Prostate gland (tissue), 2 donors: ENCODE measurements around the gene ELOVL2.

Experiments used
- CTCF ChIP-seq, 4 experiments: fragments of 200-600 bp in 2 of 4; fragments of 450-650 bp in 2 of 4; sonication (generic) in 2 of 4; IDR thresholded peaks; 1 replicate in 3 of 4; 2 replicates in 1 of 4; pipeline ENCODE4 v1.5.1; 2016 to 2019; ENCODE audit warnings: antibody characterized with exemption in 4 of 4, mild to moderate bottlenecking in 2 of 4, moderate library complexity in 2 of 4
- POLR2A ChIP-seq: fragments of 450-650 bp; IDR thresholded peaks from one replicate; pipeline ENCODE4 v1.6.1; 2016; ENCODE audit warnings: antibody characterized with exemption, mild to moderate bottlenecking
- POLR2AphosphoS5 ChIP-seq: sonication (generic); formaldehyde crosslinking; IDR thresholded peaks from one replicate; pipeline ENCODE4 v1.6.1; 2017; ENCODE audit warnings: antibody characterized with exemption

GRCh38 chr6:10945845-10946244 is 98.3 kb downstream of the ELOVL2 start:
- TF ChIP-seq CTCF (IDR thresholded peaks at IDR 0.05) (no peak), POLR2A (no peak), POLR2AphosphoS5 (no peak)
